Measurements from ENCODE around the gene ARFGEF3.

DNA sequence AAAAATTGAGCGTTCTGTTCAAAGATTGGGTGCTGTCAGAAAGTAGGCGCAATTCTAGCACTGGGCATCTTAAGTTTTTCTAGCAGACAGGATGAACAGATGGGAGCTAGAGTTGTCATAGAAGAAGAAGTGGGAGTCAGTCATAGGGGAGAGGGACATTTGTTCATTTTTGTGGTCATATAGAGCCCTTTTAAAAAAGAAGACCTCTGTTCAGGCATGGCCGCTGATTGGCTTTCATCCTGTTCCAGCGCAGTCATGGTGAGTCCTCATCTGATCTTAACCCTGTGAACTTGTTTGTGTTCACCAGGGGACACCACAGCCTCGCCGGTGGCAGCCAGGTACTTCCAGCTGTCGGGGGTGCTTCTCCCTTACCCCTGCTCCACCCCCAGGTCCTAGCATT, 86.3 kb downstream of the ARFGEF3 start:
- TF ChIP-seq, protein P1, sequence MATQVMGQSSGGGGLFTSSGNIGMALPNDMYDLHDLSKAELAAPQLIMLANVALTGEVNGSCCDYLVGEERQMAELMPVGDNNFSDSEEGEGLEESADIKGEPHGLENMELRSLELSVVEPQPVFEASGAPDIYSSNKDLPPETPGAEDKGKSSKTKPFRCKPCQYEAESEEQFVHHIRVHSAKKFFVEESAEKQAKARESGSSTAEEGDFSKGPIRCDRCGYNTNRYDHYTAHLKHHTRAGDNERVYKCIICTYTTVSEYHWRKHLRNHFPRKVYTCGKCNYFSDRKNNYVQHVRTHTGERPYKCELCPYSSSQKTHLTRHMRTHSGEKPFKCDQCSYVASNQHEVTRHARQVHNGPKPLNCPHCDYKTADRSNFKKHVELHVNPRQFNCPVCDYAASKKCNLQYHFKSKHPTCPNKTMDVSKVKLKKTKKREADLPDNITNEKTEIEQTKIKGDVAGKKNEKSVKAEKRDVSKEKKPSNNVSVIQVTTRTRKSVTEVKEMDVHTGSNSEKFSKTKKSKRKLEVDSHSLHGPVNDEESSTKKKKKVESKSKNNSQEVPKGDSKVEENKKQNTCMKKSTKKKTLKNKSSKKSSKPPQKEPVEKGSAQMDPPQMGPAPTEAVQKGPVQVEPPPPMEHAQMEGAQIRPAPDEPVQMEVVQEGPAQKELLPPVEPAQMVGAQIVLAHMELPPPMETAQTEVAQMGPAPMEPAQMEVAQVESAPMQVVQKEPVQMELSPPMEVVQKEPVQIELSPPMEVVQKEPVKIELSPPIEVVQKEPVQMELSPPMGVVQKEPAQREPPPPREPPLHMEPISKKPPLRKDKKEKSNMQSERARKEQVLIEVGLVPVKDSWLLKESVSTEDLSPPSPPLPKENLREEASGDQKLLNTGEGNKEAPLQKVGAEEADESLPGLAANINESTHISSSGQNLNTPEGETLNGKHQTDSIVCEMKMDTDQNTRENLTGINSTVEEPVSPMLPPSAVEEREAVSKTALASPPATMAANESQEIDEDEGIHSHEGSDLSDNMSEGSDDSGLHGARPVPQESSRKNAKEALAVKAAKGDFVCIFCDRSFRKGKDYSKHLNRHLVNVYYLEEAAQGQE (tag by site-specific recombination; IDR thresholded peaks at IDR 0.05) = no peak
- TF ChIP-seq, protein P2, sequence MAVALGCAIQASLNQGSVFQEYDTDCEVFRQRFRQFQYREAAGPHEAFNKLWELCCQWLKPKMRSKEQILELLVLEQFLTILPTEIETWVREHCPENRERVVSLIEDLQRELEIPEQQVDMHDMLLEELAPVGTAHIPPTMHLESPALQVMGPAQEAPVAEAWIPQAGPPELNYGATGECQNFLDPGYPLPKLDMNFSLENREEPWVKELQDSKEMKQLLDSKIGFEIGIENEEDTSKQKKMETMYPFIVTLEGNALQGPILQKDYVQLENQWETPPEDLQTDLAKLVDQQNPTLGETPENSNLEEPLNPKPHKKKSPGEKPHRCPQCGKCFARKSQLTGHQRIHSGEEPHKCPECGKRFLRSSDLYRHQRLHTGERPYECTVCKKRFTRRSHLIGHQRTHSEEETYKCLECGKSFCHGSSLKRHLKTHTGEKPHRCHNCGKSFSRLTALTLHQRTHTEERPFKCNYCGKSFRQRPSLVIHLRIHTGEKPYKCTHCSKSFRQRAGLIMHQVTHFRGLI (tag by site-specific recombination; IDR thresholded peaks at IDR 0.05) = no peak
- TF ChIP-seq ZNF175 (tag by site-specific recombination; IDR thresholded peaks at IDR 0.05) = no peak
- TF ChIP-seq, protein P3, sequence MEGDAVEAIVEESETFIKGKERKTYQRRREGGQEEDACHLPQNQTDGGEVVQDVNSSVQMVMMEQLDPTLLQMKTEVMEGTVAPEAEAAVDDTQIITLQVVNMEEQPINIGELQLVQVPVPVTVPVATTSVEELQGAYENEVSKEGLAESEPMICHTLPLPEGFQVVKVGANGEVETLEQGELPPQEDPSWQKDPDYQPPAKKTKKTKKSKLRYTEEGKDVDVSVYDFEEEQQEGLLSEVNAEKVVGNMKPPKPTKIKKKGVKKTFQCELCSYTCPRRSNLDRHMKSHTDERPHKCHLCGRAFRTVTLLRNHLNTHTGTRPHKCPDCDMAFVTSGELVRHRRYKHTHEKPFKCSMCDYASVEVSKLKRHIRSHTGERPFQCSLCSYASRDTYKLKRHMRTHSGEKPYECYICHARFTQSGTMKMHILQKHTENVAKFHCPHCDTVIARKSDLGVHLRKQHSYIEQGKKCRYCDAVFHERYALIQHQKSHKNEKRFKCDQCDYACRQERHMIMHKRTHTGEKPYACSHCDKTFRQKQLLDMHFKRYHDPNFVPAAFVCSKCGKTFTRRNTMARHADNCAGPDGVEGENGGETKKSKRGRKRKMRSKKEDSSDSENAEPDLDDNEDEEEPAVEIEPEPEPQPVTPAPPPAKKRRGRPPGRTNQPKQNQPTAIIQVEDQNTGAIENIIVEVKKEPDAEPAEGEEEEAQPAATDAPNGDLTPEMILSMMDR (tag by site-specific recombination; IDR thresholded peaks at IDR 0.05) = no peak
- TF ChIP-seq YY1 (tag by site-specific recombination; IDR thresholded peaks at IDR 0.05) = no peak
- no peak for TF ChIP-seq ZBTB8A (tag by site-specific recombination; IDR thresholded peaks at IDR 0.05)
- TF ChIP-seq SCRT2 (tag by site-specific recombination; IDR thresholded peaks at IDR 0.05) = no peak
- no peak for TF ChIP-seq SP2 (tag by site-specific recombination; IDR thresholded peaks at IDR 0.05)
- no peak for TF ChIP-seq ZBTB7A (tag by site-specific recombination; IDR thresholded peaks at IDR 0.05; ENCODE audit: low read depth)
- no peak for TF ChIP-seq GLI2 (tag by site-specific recombination; IDR thresholded peaks at IDR 0.05; ENCODE audit: borderline replicate concordance, low read depth)
- TF ChIP-seq ZNF221 (tag by site-specific recombination; IDR thresholded peaks at IDR 0.05; ENCODE audit: borderline replicate concordance) = no peak
